K562 (cell line): ENCODE results near the gene SGMS1. TPM values are rescaled to one million over a fixed set of nuclear protein-coding genes. Genes with fewer than 3 reads are reported as not detected.

ENCODE experiments used
- MBD2 ChIP-seq: sonication (generic); IDR thresholded peaks from 2 replicates; pipeline ENCODE4 v1.6.1; 2016; ENCODE audit warnings: low read depth, borderline replicate concordance
- MEIS2 ChIP-seq: fragments of 450-650 bp; IDR thresholded peaks from 2 replicates; pipeline ENCODE4 v1.6.1; 2014; ENCODE audit warnings: mild to moderate bottlenecking; ENCODE audit not compliant: partially characterized antibody
- NFXL1 ChIP-seq: fragments of 450-650 bp; formaldehyde crosslinking; IDR thresholded peaks from 2 replicates; pipeline ENCODE4 v1.4.0; 2021; ENCODE audit warnings: mild to moderate bottlenecking
- NRF1 ChIP-seq, 2 experiments: fragments of 450-650 bp; IDR thresholded peaks in 1 of 2; conservative IDR thresholded peaks in 1 of 2; 2 replicates each; pipeline ENCODE4 v1.6.1; 2014; ENCODE audit warnings: mild to moderate bottlenecking in 2 of 2
- PRMT5 ChIP-seq: sonication (generic); formaldehyde crosslinking; IDR thresholded peaks from 2 replicates; pipeline ENCODE4 v1.5.0; 2020; ENCODE audit warnings: missing genetic modification reagents
- RBM39 ChIP-seq: fragments of 200-400 bp; formaldehyde crosslinking; optimal IDR thresholded peaks from 2 replicates; pipeline ENCODE3; 2018; ENCODE audit warnings: low read depth, low read length
- REST ChIP-seq, 2 experiments: fragments of 450-650 bp; formaldehyde crosslinking in 1 of 2; IDR thresholded peaks; 2 replicates each; pipeline versions ENCODE4 v1.4.0 to v1.6.1; 2014 to 2020; ENCODE audit warnings: mild to moderate bottlenecking in 2 of 2, borderline replicate concordance in 1 of 2, low read depth in 1 of 2
- SMARCC2 ChIP-seq: fragments of 450-650 bp; IDR thresholded peaks from 2 replicates; pipeline ENCODE4 v1.6.1; 2017; ENCODE audit warnings: antibody characterized with exemption, moderate library complexity, mild to moderate bottlenecking, low read depth
- TAF7 ChIP-seq: fragments of 450-650 bp; IDR thresholded peaks from 2 replicates; pipeline ENCODE4 v1.6.1; 2016; ENCODE audit warnings: missing genetic modification characterization, missing compliant biosample characterization
- TCF3 ChIP-seq: sonication (generic); formaldehyde crosslinking; IDR thresholded peaks from 2 replicates; pipeline ENCODE4 v1.4.0; 2020; ENCODE audit warnings: mild to moderate bottlenecking, missing genetic modification reagents
- USF2 ChIP-seq: sonication (generic); formaldehyde crosslinking; IDR thresholded peaks from 2 replicates; pipeline ENCODE4 v1.5.0; 2020; ENCODE audit warnings: missing genetic modification reagents
- YBX1 ChIP-seq: fragments of 450-650 bp; IDR thresholded peaks from 2 replicates; pipeline ENCODE4 v1.7.1; 2016; ENCODE audit warnings: mild to moderate bottlenecking
- ZBTB43 ChIP-seq: sonication (generic); formaldehyde crosslinking; IDR thresholded peaks from 2 replicates; pipeline ENCODE4 v1.8.0; 2023; ENCODE audit warnings: mild to moderate bottlenecking, missing genetic modification reagents
- ZKSCAN3 ChIP-seq: fragments of 250-450 bp; sonication (Bioruptor Pico); IDR thresholded peaks from 2 replicates; pipeline ENCODE4 v1.4.0; 2020
- ZNF75A ChIP-seq: fragments of 450-650 bp; formaldehyde crosslinking; IDR thresholded peaks from 2 replicates; pipeline ENCODE4 v1.4.0; 2020; ENCODE audit warnings: mild to moderate bottlenecking
- polyA plus RNA-seq, 8 experiments: library from polyadenylated mRNA; depleted of rRNA in 4 of 8; stranded (reverse) in 5 of 8; unstranded in 3 of 8; fragments of >200 nt; fragmentation: Nextera tagmentation in 2 of 8; fragmentation: Illumina TruSeq in 1 of 8; extraction: Ambion mirVana in 2 of 8; extraction: Trizol in 1 of 8; gene quantifications; 2 replicates each; pipeline versions ENCODE4 v1.2.1 to v1.2.3, GENCODE V29; 2011 to 2014; ENCODE audit warnings: inconsistent platforms in 1 of 8, missing spikeins in 1 of 8
- total RNA-seq, 7 experiments: library from RNA; depleted of rRNA in 6 of 7; stranded (reverse); fragments of >200 nt in 6 of 7; fragmentation: Illumina TruSeq in 2 of 7; extraction: Trizol in 2 of 7; gene quantifications; 2 replicates each; pipeline versions ENCODE4 v1.2.1 to v1.2.3, GENCODE V29; 2011 to 2021; ENCODE audit warnings: low replicate concordance in 1 of 7
- TF ChIP-seq, protein P1 (sequence below): fragments of 450-650 bp; formaldehyde crosslinking; IDR thresholded peaks from 2 replicates; pipeline ENCODE4 v1.4.0; 2020; ENCODE audit warnings: mild to moderate bottlenecking, moderate library complexity

The SGMS1 gene
- total and polyA plus RNA-seq, 9 of the 15 experiments (the other 6 are each of a cell fraction or from before 2014, with no cell fraction given) = 22.6 to 232 (median 82.2) TPM

GRCh38 chr10:50326757-50327701, 296.7 kb downstream of the SGMS1 start (continued):
- TF ChIP-seq REST (IDR thresholded peaks at IDR 0.05; ENCODE audit: borderline replicate concordance) (no peak), REST (CRISPR knock-in tag; IDR thresholded peaks at IDR 0.05; ENCODE audit: low read depth) (no peak), NRF1 (conservative IDR thresholded peaks at IDR 0.05 in 1 of 2, IDR thresholded peaks at IDR 0.05 in 1 of 2) (no peak), PRMT5 (no peak), TCF3 (CRISPR knock-in tag) (peak; percentile 99), ZBTB43 (no peak), MBD2 (peak; percentile 97), MEIS2 (no peak), ZKSCAN3 (CRISPR knock-in tag) (no peak), RBM39 (no peak), USF2 (CRISPR knock-in tag) (no peak), YBX1 (no peak), ZNF75A (CRISPR knock-in tag) (no peak), NFXL1 (CRISPR knock-in tag) (no peak), SMARCC2 (no peak), TAF7 (tag) (no peak; the same call in 1 of the 2 replicates)
- TF ChIP-seq, protein P1, sequence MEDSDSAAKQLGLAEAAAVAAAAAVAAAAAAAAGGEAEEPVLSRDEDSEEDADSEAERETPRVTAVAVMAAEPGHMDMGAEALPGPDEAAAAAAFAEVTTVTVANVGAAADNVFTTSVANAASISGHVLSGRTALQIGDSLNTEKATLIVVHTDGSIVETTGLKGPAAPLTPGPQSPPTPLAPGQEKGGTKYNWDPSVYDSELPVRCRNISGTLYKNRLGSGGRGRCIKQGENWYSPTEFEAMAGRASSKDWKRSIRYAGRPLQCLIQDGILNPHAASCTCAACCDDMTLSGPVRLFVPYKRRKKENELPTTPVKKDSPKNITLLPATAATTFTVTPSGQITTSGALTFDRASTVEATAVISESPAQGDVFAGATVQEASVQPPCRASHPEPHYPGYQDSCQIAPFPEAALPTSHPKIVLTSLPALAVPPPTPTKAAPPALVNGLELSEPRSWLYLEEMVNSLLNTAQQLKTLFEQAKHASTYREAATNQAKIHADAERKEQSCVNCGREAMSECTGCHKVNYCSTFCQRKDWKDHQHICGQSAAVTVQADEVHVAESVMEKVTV = no peak
